Bronchial epithelial cell (primary cell): Measurements from ENCODE around the gene TNRC6A. TPM values are rescaled to one million over a fixed set of nuclear protein-coding genes. Genes with fewer than 3 reads are reported as not detected.
"Not testable (repeated sequence)": the region's sequence is repeated elsewhere in the genome, so short reads cannot be mapped to it uniquely, and the experiment has no call there.

ENCODE experiments used
- DNase-seq: peaks from one replicate; pipeline ENCODE4 v3.0.0-alpha.2; 2010; ENCODE audit warnings: low read depth
- FAIRE-seq: peaks from 2 replicates; lab custom pipeline; 2011; peaks lifted over from hg19 to GRCh38; lab: Jason Lieb, UNC
- H3K27me3 ChIP-seq: 2 replicates; pipeline ENCODE4 v1.5.1; 2011; ENCODE audit warnings: low read length; ENCODE audit not compliant: control insufficient read depth, insufficient read depth
- H3K36me3 ChIP-seq: 2 replicates; pipeline ENCODE4 v1.5.1; 2011; ENCODE audit warnings: low read length; ENCODE audit not compliant: control insufficient read depth, insufficient read depth
- H3K4me3 ChIP-seq: 2 replicates; pipeline ENCODE4 v1.5.1; 2011; ENCODE audit warnings: mild to moderate bottlenecking, low read depth, low read length, control low read depth
- total RNA-seq: library from RNA; depleted of rRNA; stranded (reverse); fragments of >200 nt; gene quantifications from 2 replicates; pipeline ENCODE4 v1.2.1, GENCODE V29; 2014
- TF ChIP-seq, protein P1 (sequence below): IDR thresholded peaks from 2 replicates; pipeline ENCODE4 v1.5.1; 2011; ENCODE audit warnings: mild to moderate bottlenecking, moderate library complexity, low read length, control low read depth, inconsistent platforms; ENCODE audit not compliant: insufficient read depth, severe bottlenecking

TNRC6A gene
- total RNA-seq, 1 donor from 2014 or later = 14.2 TPM

- FAIRE-seq = no peak
- H3K36me3 ChIP-seq = peaks cover 4% of the 10 kb centered on the region
- H3K4me3 ChIP-seq = no peak overlapping the region
- H3K27me3 ChIP-seq = no peaks in the 10 kb centered on the region
- peak; percentile 46 for DNase-seq
- TF ChIP-seq, protein P1, sequence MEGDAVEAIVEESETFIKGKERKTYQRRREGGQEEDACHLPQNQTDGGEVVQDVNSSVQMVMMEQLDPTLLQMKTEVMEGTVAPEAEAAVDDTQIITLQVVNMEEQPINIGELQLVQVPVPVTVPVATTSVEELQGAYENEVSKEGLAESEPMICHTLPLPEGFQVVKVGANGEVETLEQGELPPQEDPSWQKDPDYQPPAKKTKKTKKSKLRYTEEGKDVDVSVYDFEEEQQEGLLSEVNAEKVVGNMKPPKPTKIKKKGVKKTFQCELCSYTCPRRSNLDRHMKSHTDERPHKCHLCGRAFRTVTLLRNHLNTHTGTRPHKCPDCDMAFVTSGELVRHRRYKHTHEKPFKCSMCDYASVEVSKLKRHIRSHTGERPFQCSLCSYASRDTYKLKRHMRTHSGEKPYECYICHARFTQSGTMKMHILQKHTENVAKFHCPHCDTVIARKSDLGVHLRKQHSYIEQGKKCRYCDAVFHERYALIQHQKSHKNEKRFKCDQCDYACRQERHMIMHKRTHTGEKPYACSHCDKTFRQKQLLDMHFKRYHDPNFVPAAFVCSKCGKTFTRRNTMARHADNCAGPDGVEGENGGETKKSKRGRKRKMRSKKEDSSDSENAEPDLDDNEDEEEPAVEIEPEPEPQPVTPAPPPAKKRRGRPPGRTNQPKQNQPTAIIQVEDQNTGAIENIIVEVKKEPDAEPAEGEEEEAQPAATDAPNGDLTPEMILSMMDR = no peak
Measured at GRCh38 chr16:24737391-24737871, 8.0 kb downstream of the TNRC6A start.

DNA sequence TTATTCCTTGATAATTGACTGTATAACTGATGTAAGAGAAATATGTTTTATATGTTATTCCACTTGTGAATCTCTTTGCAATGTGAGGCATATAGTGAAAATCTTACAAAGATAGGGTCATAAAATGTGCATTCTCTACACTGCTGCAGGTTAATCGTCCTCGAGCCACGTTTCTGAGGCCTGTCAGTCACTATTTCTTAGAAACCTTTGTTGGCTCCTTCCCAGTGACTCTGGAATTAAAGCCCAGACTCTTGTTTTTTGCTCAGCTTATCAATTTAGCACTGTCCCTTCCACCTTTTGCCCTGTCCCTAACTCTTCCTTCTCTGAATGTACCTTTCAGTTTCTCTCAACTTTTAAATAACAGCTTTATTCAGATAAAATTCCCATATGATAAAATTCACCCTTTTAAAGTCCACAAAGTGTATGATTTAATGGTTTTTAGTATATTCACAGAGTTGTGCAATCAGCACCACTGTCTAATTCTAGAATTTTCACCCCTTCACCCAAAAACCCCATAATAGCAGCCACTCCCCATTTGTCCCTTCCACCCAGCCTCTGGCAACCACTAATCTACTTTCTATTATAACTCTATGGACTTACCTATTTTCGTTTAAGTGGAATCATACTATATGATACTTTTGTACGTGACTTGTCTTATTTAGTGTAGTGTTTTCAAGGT, 8.6 kb downstream of the TNRC6A start:
- no peak for FAIRE-seq
- no peak for DNase-seq
- H3K36me3 ChIP-seq = peaks cover 3% of the 10 kb centered on the region
- no peak overlapping the region for H3K4me3 ChIP-seq
- TF ChIP-seq, protein P1 = no peak
- H3K27me3 ChIP-seq = no peaks in the 10 kb centered on the region

- TF ChIP-seq, protein P1 = no peak
- no peak overlapping the region for H3K4me3 ChIP-seq
- FAIRE-seq (no peak), DNase-seq (no peak)
- no peaks in the 10 kb centered on the region for H3K27me3 ChIP-seq
- peaks cover 1% of the 10 kb centered on the region for H3K36me3 ChIP-seq
Measured at GRCh38 chr16:24738895-24739294, 9.4 kb downstream of the TNRC6A start.

DNA sequence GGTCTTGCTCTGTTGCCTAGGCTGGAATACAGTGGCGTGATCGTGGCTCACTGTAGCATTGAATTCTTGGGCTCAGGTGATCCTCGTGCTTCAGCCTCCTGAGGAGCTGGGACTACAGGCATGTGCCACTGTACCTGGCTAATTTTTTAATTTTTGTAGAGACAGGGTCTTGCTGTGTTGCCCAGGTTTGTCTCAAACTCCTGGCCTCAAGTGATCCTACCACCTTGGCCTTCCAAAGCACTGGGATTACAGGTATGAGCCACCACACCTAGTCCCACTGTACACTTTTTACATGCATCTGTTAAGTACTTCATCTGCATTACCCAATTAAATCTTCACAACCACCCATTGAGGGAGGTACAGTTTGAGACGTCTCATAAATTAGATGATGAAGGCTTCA, 12.4 kb downstream of the TNRC6A start:
- H3K36me3 ChIP-seq = peaks cover 1% of the 10 kb centered on the region
- H3K4me3 ChIP-seq = no peak overlapping the region
- no peak for DNase-seq
- H3K27me3 ChIP-seq = no peaks in the 10 kb centered on the region
- no peak for FAIRE-seq
- TF ChIP-seq, protein P1 = no peak

DNA sequence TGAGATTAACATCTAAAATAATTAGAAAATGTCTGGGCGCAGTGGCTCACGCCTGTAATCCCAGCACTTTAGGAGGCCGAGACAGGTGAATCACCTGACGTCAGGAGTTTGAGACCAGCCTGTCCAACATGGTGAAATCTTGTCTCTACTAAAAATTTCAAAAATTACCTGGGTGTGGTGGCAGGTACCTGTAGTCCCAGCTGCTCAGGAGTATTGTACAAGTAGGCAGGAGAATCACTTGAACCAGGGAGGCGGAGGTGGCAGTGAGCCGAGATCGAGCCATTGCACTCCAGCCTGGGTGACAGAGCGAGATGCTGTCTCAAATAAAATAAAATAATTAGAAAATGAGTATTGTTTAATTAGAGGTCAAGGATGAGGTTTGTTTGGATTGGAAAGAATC, 13.2 kb downstream of the TNRC6A start:
- H3K4me3 ChIP-seq, H3K36me3 ChIP-seq, FAIRE-seq, H3K27me3 ChIP-seq, DNase-seq: not testable (repeated sequence)

GRCh38 chr16:24745391-24745790, 15.9 kb downstream of the TNRC6A start:
- Histone ChIP-seq H3K36me3 (no peaks in the 10 kb centered on the region), H3K27me3 (no peaks in the 10 kb centered on the region), H3K4me3 (no peak overlapping the region)
- TF ChIP-seq, protein P1 = no peak
- no peak for DNase-seq
- no peak for FAIRE-seq
